Sigmoid colon (tissue), 4 donors: ENCODE data around the gene CLSTN2.

Experiments used
- CTCF ChIP-seq, 4 experiments: fragments of 450-650 bp in 3 of 4; fragments of 200-600 bp in 1 of 4; IDR thresholded peaks; one replicate each; pipeline ENCODE4 v1.5.1; 2016 to 2019; ENCODE audit warnings: antibody characterized with exemption in 4 of 4, mild to moderate bottlenecking in 3 of 4, moderate library complexity in 2 of 4
- EP300 ChIP-seq, 4 donors: sonication (generic); formaldehyde crosslinking; IDR thresholded peaks; one replicate each; pipeline ENCODE4 v1.6.1; 2017; ENCODE audit warnings: antibody characterized with exemption in 4 of 4
- POLR2A ChIP-seq, 2 donors: fragments of 450-650 bp; IDR thresholded peaks; one replicate each; pipeline ENCODE4 v1.6.1; 2016; ENCODE audit warnings: antibody characterized with exemption in 2 of 2, mild to moderate bottlenecking in 2 of 2, moderate library complexity in 2 of 2
- POLR2AphosphoS5 ChIP-seq, 4 donors: sonication (generic); formaldehyde crosslinking; IDR thresholded peaks; one replicate each; pipeline ENCODE4 v1.6.1; 2017; ENCODE audit warnings: antibody characterized with exemption in 4 of 4

- no peak for TF ChIP-seq POLR2A (IDR thresholded peaks at IDR 0.05)
- TF ChIP-seq CTCF (IDR thresholded peaks at IDR 0.05) = no peak
- no peak for TF ChIP-seq POLR2AphosphoS5 (IDR thresholded peaks at IDR 0.05)
- TF ChIP-seq EP300 (IDR thresholded peaks at IDR 0.05) = no peak
Observed at GRCh38 chr3:140205598-140205997, 270.6 kb downstream of the CLSTN2 start.
